ENCODE results near the gene MAPK1.

DNA sequence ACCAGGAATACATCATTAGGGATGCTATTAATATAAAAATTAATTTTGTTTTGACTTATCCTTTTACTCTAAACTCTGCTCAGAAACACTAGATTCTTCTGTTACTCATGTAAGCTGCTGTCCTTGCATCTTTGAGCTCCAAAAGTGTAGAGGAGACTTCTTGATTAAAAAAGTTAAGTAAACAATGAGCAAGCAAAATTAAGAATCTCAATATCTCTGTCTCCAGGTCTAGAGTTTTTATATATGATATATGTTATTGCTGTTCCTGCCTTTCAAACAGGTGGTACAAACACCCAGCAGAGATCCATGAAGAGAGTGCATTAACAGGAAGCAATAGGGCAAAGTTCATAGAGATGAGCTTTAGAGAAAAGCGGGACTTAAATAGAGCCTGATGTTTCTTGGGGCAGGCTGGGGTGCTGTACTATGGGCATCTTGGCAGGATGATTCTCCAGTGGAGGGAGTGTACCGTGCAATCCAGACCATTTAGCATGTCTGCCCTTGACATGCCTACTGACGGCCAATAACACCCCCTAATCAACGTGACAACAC is 6.9 kb downstream of the MAPK1 start:
- no peak for TF ChIP-seq EZH2 (IDR thresholded peaks at IDR 0.05; ENCODE audit: insufficient read depth, poor library complexity, severe bottlenecking)
- TF ChIP-seq EZH2phosphoT487 (IDR thresholded peaks at IDR 0.05; ENCODE audit: insufficient read depth, low read depth), result no peak
